Caco-2 (cell line): ENCODE results near the gene PAGR1. TPM values are rescaled to one million over a fixed set of nuclear protein-coding genes. Genes with fewer than 3 reads are reported as not detected.
A peak's percentile ranks its signal among the peaks of the same experiment; 100 is the strongest.

ENCODE experiments used
- BruUV-seq: library from RNA; stranded (reverse); fragments of 400-500 nt; replicated peaks from 2 replicates; lab custom pipeline; 2021; lab: Mats Ljungman, UMichigan
- CTCF ChIA-PET: fragments of 300-600 bp; sonication (Branson Sonifier 250); formaldehyde crosslinking; loops from one replicate; lab custom pipeline; 2022; ENCODE audit warnings: antibody characterized with exemption; lab: Charles Lee
- POLR2A ChIA-PET: fragments of 300-600 bp; sonication (Branson Sonifier 250); formaldehyde crosslinking; loops from one replicate; lab custom pipeline; 2022; ENCODE audit warnings: antibody characterized with exemption; lab: Charles Lee
- DNase-seq, 2 experiments: peaks; one replicate each; pipeline versions ENCODE4 v3.0.0 to v3.0.0-alpha.2; 2020 to 2022
- H3K27me3 ChIP-seq: replicated peaks from 2 replicates; pipeline ENCODE4 v1.6.0; 2011; ENCODE audit warnings: low read length; ENCODE audit not compliant: control insufficient read depth, insufficient read depth
- H3K36me3 ChIP-seq: 2 replicates; pipeline ENCODE4 v1.5.1; 2011; ENCODE audit warnings: low read length; ENCODE audit not compliant: control insufficient read depth, insufficient read depth
- H3K4me1 ChIP-seq: fragments of 250-450 bp; sonication (Bioruptor Pico); 2 replicates; pipeline ENCODE4 v1.5.1; 2020; ENCODE audit warnings: mild to moderate bottlenecking
- H3K4me3 ChIP-seq: 2 replicates; pipeline ENCODE4 v1.5.1; 2011; ENCODE audit warnings: low read depth, mild to moderate bottlenecking, control low read depth, low read length
- H3K9me3 ChIP-seq: fragments of 250-450 bp; sonication (Bioruptor Pico); 2 replicates; pipeline ENCODE4 v1.5.1; 2020; ENCODE audit warnings: mild to moderate bottlenecking, moderate library complexity
- H3K27ac Mint-ChIP-seq: one replicate; pipeline ENCODE4 v1.8.0; 2022; ENCODE audit warnings: mixed read lengths; ENCODE audit not compliant: unreplicated experiment
- H3K27me3 Mint-ChIP-seq: one replicate; pipeline ENCODE4 v1.8.0; 2022; ENCODE audit warnings: mixed read lengths; ENCODE audit not compliant: insufficient read depth, unreplicated experiment
- H3K36me3 Mint-ChIP-seq: one replicate; pipeline ENCODE4 v1.8.0; 2022; ENCODE audit warnings: mild to moderate bottlenecking, mixed read lengths; ENCODE audit not compliant: insufficient read depth, unreplicated experiment
- H3K4me1 Mint-ChIP-seq: one replicate; pipeline ENCODE4 v1.8.0; 2022; ENCODE audit warnings: low read depth, mixed read lengths; ENCODE audit not compliant: unreplicated experiment
- H3K4me3 Mint-ChIP-seq: one replicate; pipeline ENCODE4 v1.8.0; 2022; ENCODE audit warnings: mild to moderate bottlenecking, moderate library complexity, mixed read lengths; ENCODE audit not compliant: unreplicated experiment
- H3K9me3 Mint-ChIP-seq: one replicate; pipeline ENCODE4 v1.8.0; 2022; ENCODE audit warnings: mixed read lengths; ENCODE audit not compliant: unreplicated experiment
- intact Hi-C: fragments of 100-400 bp; cut with micrococcal nuclease; formaldehyde crosslinking; loops from one replicate; pipeline ENCODE4 v1.10.0; 2022; ENCODE audit not compliant: unreplicated experiment
- total RNA-seq: library from RNA; stranded (reverse); gene quantifications from 2 replicates; pipeline ENCODE4 v1.2.3, GENCODE V29; 2022
- TF ChIP-seq, protein P1 (sequence below), 2 experiments: fragments of 200-600 bp in 1 of 2; IDR thresholded peaks; 1 replicate in 1 of 2; 2 replicates in 1 of 2; pipeline versions ENCODE4 v1.5.1 to v1.8.0; 2011 to 2022; ENCODE audit warnings: antibody characterized with exemption in 1 of 2, control low read depth in 1 of 2, inconsistent platforms in 1 of 2, low read depth in 1 of 2, low read length in 1 of 2, mild to moderate bottlenecking in 1 of 2, moderate library complexity in 1 of 2; ENCODE audit not compliant: insufficient read depth in 1 of 2, severe bottlenecking in 1 of 2, unreplicated experiment in 1 of 2

The PAGR1 gene
- total RNA-seq, 1 experiment from 2014 or later, result 33.0 TPM

DNA sequence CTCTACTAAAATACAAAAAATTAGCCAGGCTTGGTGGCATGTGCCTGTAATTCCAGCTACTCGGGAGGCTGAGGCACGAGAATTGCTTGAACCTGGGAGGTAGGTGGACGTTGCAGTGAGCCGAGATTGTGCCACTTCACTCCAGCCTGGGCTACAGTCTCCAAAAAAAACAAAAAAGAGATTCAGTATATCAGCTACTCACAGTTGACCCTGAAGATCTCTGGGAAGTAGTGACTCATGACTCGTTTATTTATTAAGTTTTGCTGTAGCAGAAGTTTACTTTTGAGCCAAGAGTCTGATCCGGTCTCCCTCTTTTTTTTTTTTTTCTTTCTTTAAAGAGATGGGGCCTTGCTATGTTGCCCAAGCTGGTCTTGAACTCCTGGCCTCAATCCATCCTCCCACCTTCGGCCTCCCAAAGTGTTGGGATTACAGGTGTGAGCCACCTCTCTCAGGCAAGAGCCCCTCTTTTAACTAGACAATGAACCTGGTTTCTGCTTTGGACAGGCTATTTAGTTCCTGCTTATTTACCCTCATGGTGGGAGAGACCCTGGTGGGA is 8.7 kb downstream of the PAGR1 start:
- POLR2A ChIA-PET, result interaction anchor here (0.5 kb wide), 1 partner anchor 75 kb away, joined by 5 read pairs; the partner anchor contains the start of gene SEZ6L2
- Histone ChIP-seq H3K4me3 (no peak overlapping the region), H3K4me1 (peaks cover 49% of the 10 kb centered on the region), H3K9me3 (no peaks in the 10 kb centered on the region), H3K36me3 (no peaks in the 10 kb centered on the region), H3K27me3 (no peaks in the 10 kb centered on the region)
- H3K27me3 Mint-ChIP-seq, result no peaks in the 10 kb centered on the region
- H3K36me3 Mint-ChIP-seq, result peaks cover 23% of the 10 kb centered on the region
- H3K27ac Mint-ChIP-seq, result peak overlapping the region; percentile 53
- H3K9me3 Mint-ChIP-seq, result no peaks in the 10 kb centered on the region
- intact Hi-C loops, result no loop called here
- no TSS peak for BruUV-seq
- no peak for DNase-seq
- peaks cover 17% of the 10 kb centered on the region for H3K4me1 Mint-ChIP-seq
- no peak overlapping the region for H3K4me3 Mint-ChIP-seq
- TF ChIP-seq, protein P1, sequence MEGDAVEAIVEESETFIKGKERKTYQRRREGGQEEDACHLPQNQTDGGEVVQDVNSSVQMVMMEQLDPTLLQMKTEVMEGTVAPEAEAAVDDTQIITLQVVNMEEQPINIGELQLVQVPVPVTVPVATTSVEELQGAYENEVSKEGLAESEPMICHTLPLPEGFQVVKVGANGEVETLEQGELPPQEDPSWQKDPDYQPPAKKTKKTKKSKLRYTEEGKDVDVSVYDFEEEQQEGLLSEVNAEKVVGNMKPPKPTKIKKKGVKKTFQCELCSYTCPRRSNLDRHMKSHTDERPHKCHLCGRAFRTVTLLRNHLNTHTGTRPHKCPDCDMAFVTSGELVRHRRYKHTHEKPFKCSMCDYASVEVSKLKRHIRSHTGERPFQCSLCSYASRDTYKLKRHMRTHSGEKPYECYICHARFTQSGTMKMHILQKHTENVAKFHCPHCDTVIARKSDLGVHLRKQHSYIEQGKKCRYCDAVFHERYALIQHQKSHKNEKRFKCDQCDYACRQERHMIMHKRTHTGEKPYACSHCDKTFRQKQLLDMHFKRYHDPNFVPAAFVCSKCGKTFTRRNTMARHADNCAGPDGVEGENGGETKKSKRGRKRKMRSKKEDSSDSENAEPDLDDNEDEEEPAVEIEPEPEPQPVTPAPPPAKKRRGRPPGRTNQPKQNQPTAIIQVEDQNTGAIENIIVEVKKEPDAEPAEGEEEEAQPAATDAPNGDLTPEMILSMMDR (IDR thresholded peaks at IDR 0.05; ENCODE audit: insufficient read depth in 1 of 2, low read depth in 1 of 2, low read length in 1 of 2, severe bottlenecking in 1 of 2, unreplicated experiment in 1 of 2), result no peak
- CTCF ChIA-PET, result interaction anchor here (1.5 to 1.9 kb wide), 2 partner anchors 9 to 24 kb away, joined by 3 to 7 read pairs; partner anchors contain the start of gene PAGR1

DNA sequence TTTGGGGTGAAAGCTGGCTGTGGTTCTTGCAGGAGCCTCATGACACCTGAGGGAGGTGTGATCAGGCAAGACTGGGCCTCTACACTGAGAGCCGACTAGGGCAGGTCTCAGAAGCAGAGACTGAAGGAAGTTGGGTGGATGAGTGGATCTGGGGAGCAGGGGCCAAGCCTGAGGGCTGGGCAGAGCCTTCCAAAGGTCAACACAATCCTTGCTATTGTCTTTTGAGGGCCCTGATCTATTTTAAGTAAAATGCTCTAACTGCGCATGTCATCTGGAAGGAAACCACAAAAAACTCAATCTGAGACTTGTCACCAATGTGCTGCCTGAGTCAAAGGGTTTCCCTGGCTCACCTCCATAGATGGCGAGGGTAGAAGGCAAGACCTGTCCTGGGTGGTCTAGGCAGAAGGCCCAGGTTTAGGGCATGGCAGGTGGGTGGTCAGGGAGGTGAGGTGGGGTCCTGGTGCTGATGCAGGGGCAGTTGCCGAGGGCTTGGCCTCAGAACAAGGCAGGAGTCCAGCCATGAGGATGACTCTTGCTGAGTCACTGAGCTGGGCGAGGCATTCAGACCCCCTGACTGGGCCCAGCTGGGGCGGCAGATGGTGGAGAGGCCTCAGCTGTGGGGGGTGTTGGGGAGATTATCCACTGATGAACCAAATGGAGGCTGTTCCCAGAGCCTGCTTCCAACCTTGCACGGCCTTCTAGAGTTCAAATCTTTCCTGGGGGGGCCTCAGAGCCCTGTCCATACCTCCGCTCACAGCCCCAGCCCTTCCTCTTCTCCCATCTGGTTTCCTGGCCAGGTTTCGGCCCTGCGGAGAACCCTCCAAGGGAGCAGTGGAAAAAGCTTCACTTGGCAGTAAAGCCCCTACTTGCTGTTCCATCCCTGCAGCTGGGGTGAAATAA is 9.4 kb downstream of the PAGR1 start:
- BruUV-seq, result no TSS peak
- CTCF ChIA-PET, result interaction anchor here (1.5 to 1.9 kb wide), 2 partner anchors 9 to 23 kb away, joined by 3 to 7 read pairs; partner anchors contain the start of gene PAGR1
- Mint-ChIP-seq H3K27me3 (no peaks in the 10 kb centered on the region), H3K4me1 (peaks cover 21% of the 10 kb centered on the region), H3K27ac (peak overlapping the region; percentile 53), H3K9me3 (no peaks in the 10 kb centered on the region), H3K36me3 (peaks cover 27% of the 10 kb centered on the region), H3K4me3 (no peak overlapping the region)
- POLR2A ChIA-PET, result no interaction called here
- H3K36me3 ChIP-seq, result no peaks in the 10 kb centered on the region
- DNase-seq, result no peak
- intact Hi-C loops, result no loop called here
- no peaks in the 10 kb centered on the region for H3K27me3 ChIP-seq
- TF ChIP-seq, protein P1 (IDR thresholded peaks at IDR 0.05; ENCODE audit: insufficient read depth in 1 of 2, low read depth in 1 of 2, low read length in 1 of 2, severe bottlenecking in 1 of 2, unreplicated experiment in 1 of 2), result no peak
- H3K4me1 ChIP-seq, result peaks cover 53% of the 10 kb centered on the region
- no peaks in the 10 kb centered on the region for H3K9me3 ChIP-seq
- H3K4me3 ChIP-seq, result no peak overlapping the region

DNA sequence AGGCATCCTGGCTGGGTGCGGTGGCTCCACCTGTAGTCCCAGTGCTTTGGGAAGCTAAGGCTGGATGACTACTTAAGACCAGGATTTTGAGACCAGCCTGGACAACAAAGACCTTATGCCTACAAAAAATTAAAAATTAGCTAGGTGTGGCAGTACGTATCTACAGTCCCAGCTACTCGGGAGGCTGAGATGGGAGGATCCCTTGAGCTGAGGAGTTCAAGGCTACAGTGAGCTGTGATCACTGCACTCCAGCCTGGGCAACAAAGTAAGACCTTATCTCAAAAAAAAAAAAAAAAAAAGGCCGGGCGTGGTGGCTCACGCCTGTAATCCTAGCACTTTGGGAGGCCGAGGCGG is 10.4 kb downstream of the PAGR1 start:
- Mint-ChIP-seq H3K27ac (peak overlapping the region; percentile 83), H3K27me3 (no peaks in the 10 kb centered on the region)
- BruUV-seq, result no TSS peak

More for the DNA sequence above, 10.4 kb downstream of the PAGR1 start:
- TF ChIP-seq, protein P1 (IDR thresholded peaks at IDR 0.05; ENCODE audit: insufficient read depth in 1 of 2, low read depth in 1 of 2, low read length in 1 of 2, severe bottlenecking in 1 of 2, unreplicated experiment in 1 of 2), result no peak
- no peaks in the 10 kb centered on the region for H3K9me3 ChIP-seq
- H3K9me3 Mint-ChIP-seq, result no peaks in the 10 kb centered on the region
- peaks cover 22% of the 10 kb centered on the region for H3K36me3 Mint-ChIP-seq
- ChIA-PET CTCF (interaction anchor here (1.0 to 1.5 kb wide), 2 partner anchors 17 to 23 kb away, joined by 3 to 7 read pairs; no protein-coding TSS in a partner anchor), POLR2A (no interaction called here)
- peaks cover 27% of the 10 kb centered on the region for H3K4me1 Mint-ChIP-seq
- no peaks in the 10 kb centered on the region for H3K27me3 ChIP-seq
- no peak overlapping the region for H3K4me3 ChIP-seq
- intact Hi-C loops, result no loop called here
- H3K4me1 ChIP-seq, result peaks cover 54% of the 10 kb centered on the region
- H3K4me3 Mint-ChIP-seq, result no peak overlapping the region
- no peaks in the 10 kb centered on the region for H3K36me3 ChIP-seq
- DNase-seq, result no peak
